GM18873 (cell line): ENCODE measurements around the gene TMEM192.
"Not testable (repeated sequence)": the region's sequence is repeated elsewhere in the genome, so short reads cannot be mapped to it uniquely, and the experiment has no call there.

Experiments used
- ATAC-seq: cut with Tn5 transposase; IDR thresholded peaks from one replicate; pipeline ENCODE4 v1.9.1; 2021; ENCODE audit warnings: mild to moderate bottlenecking, moderate library complexity, moderate number of reproducible peaks; ENCODE audit not compliant: unreplicated experiment, low FRiP score

TMEM192 gene

GRCh38 chr4:165112368-165113121, at the start of gene TMEM192:
TSS of gene TMEM192 (minus strand) at chr4:165112860. CDS start at chr4:165112773, 87 bp downstream.
- ATAC-seq, result peak; percentile 93

- ATAC-seq, result no peak
Observed at GRCh38 chr4:165158762-165159161, 46.1 kb upstream of the TMEM192 start.

GRCh38 chr4:165156906-165157305, 44.2 kb upstream of the TMEM192 start:
- no peak for ATAC-seq

GRCh38 chr4:165154482-165154881, 41.8 kb upstream of the TMEM192 start:
- no peak for ATAC-seq

GRCh38 chr4:165152527-165152926, 39.9 kb upstream of the TMEM192 start:
- ATAC-seq, result no peak

GRCh38 chr4:165151734-165152133, 39.1 kb upstream of the TMEM192 start:
- no peak for ATAC-seq

GRCh38 chr4:165150545-165150944, 37.9 kb upstream of the TMEM192 start:
- ATAC-seq, result no peak

- ATAC-seq, result no peak
Observed at GRCh38 chr4:165138843-165139242, 26.2 kb upstream of the TMEM192 start.

GRCh38 chr4:165137205-165137604, 24.5 kb upstream of the TMEM192 start:
- ATAC-seq, result no peak

GRCh38 chr4:165136529-165136928, 23.9 kb upstream of the TMEM192 start:
- no peak for ATAC-seq

GRCh38 chr4:165133150-165133549, 20.5 kb upstream of the TMEM192 start:
- ATAC-seq, result no peak

GRCh38 chr4:165131247-165131832, 18.7 kb upstream of the TMEM192 start:
- ATAC-seq, result peak; percentile 78

GRCh38 chr4:165129924-165130323, 17.3 kb upstream of the TMEM192 start:
- no peak for ATAC-seq

- not testable (repeated sequence) for ATAC-seq
Observed at GRCh38 chr4:165125869-165126499, 13.3 kb upstream of the TMEM192 start.

GRCh38 chr4:165124488-165124887, 11.8 kb upstream of the TMEM192 start:
- no peak for ATAC-seq

- peak; percentile 80 for ATAC-seq
Observed at GRCh38 chr4:165118256-165118909, 5.7 kb upstream of the TMEM192 start.

GRCh38 chr4:165115301-165115700, 2.6 kb upstream of the TMEM192 start:
- no peak for ATAC-seq

GRCh38 chr4:165111906-165112367, 723 bp downstream of the TMEM192 start:
- no peak for ATAC-seq

- no peak for ATAC-seq
Observed at GRCh38 chr4:165106518-165106917, 6.1 kb downstream of the TMEM192 start.

- no peak for ATAC-seq
Observed at GRCh38 chr4:165101641-165102040, 11.0 kb downstream of the TMEM192 start.

GRCh38 chr4:165096776-165097175, 15.9 kb downstream of the TMEM192 start:
- ATAC-seq, result no peak
